Naive thymus-derived CD4-positive, alpha-beta T cell (primary cell): ENCODE data around the gene NUP93. TPM values are rescaled to one million over a fixed set of nuclear protein-coding genes. Genes with fewer than 3 reads are reported as not detected.

Source experiments
- ATAC-seq: fragments of 150-1000 bp; cut with Tn5 transposase; 2 replicates; pipeline ENCODE4 v1.10.0; 2021; ENCODE audit warnings: mild to moderate bottlenecking, moderate library complexity
- CTCF ChIA-PET: fragments of 350-600 bp; sonication (Branson Sonifier 250); formaldehyde crosslinking; loops from one replicate; lab custom pipeline; 2021; ENCODE audit warnings: antibody characterized with exemption; lab: Charles Lee
- POLR2A ChIA-PET: fragments of 350-600 bp; sonication (Branson Sonifier 250); formaldehyde crosslinking; loops from one replicate; lab custom pipeline; 2021; ENCODE audit warnings: antibody characterized with exemption, inconsistent platforms; lab: Charles Lee
- DNase-seq, 9 donors: peaks; one replicate each; pipeline versions ENCODE4 v3.0.0 to v3.0.0-alpha.2; 2020 to 2022; ENCODE audit warnings: mixed read lengths in 1 of 9
- H3K27ac ChIP-seq: one replicate; pipeline ENCODE4 v1.7.0; 2013; ENCODE audit warnings: mild to moderate bottlenecking, low read depth, low read length, moderate library complexity
- H3K27me3 ChIP-seq, 2 donors: one replicate each; pipeline ENCODE4 v1.7.0; 2013; ENCODE audit warnings: low read length in 2 of 2, mild to moderate bottlenecking in 2 of 2, moderate library complexity in 2 of 2; ENCODE audit not compliant: control insufficient read depth in 2 of 2, insufficient read depth in 2 of 2
- H3K36me3 ChIP-seq, 3 experiments: 1 replicate in 2 of 3; 2 replicates in 1 of 3; pipeline ENCODE4 v1.7.0; 2013; ENCODE audit warnings: low read length in 3 of 3, mild to moderate bottlenecking in 3 of 3, moderate library complexity in 1 of 3; ENCODE audit not compliant: insufficient read depth in 3 of 3, control insufficient read depth in 2 of 3
- H3K4me1 ChIP-seq, 2 donors: one replicate each; pipeline ENCODE4 v1.7.0; 2013; ENCODE audit warnings: low read length in 2 of 2, mild to moderate bottlenecking in 2 of 2, moderate library complexity in 1 of 2; ENCODE audit not compliant: control insufficient read depth in 2 of 2, insufficient read depth in 2 of 2
- H3K4me3 ChIP-seq: 2 replicates; pipeline ENCODE4 v1.7.0; 2013; ENCODE audit warnings: mild to moderate bottlenecking, low read length
- H3K9me3 ChIP-seq, 3 experiments: 1 replicate in 2 of 3; 2 replicates in 1 of 3; pipeline ENCODE4 v1.7.0; 2013; ENCODE audit warnings: low read length in 3 of 3; ENCODE audit not compliant: control insufficient read depth in 2 of 3
- H3K27ac Mint-ChIP-seq, 9 donors: one replicate each; pipeline ENCODE4 v1.8.0; 2020 to 2022; ENCODE audit warnings: mixed read lengths in 9 of 9, mild to moderate bottlenecking in 8 of 9, moderate library complexity in 5 of 9, inconsistent platforms in 2 of 9
- H3K27me3 Mint-ChIP-seq, 5 donors: one replicate each; pipeline ENCODE4 v1.8.0; 2021 to 2022; ENCODE audit warnings: mixed read lengths in 5 of 5, mild to moderate bottlenecking in 1 of 5
- H3K36me3 Mint-ChIP-seq, 5 donors: one replicate each; pipeline ENCODE4 v1.8.0; 2020 to 2022; ENCODE audit warnings: mixed read lengths in 5 of 5, mild to moderate bottlenecking in 3 of 5, inconsistent platforms in 1 of 5
- H3K4me1 Mint-ChIP-seq, 7 donors: one replicate each; pipeline ENCODE4 v1.8.0; 2020 to 2022; ENCODE audit warnings: mixed read lengths in 7 of 7, mild to moderate bottlenecking in 3 of 7, inconsistent platforms in 1 of 7
- H3K4me3 Mint-ChIP-seq, 10 donors: one replicate each; pipeline ENCODE4 v1.8.0; 2020 to 2022; ENCODE audit warnings: mild to moderate bottlenecking in 10 of 10, mixed read lengths in 10 of 10, moderate library complexity in 6 of 10, inconsistent platforms in 2 of 10
- H3K9me3 Mint-ChIP-seq, 11 donors: one replicate each; pipeline ENCODE4 v1.8.0; 2020 to 2022; ENCODE audit warnings: mixed read lengths in 11 of 11, mild to moderate bottlenecking in 4 of 11, inconsistent platforms in 1 of 11, moderate library complexity in 1 of 11
- intact Hi-C, 2 donors: fragments of 100-400 bp; cut with micrococcal nuclease; formaldehyde crosslinking; loops; one replicate each; pipeline ENCODE4 v1.15.1; 2023
- polyA plus RNA-seq, 2 donors: library from polyadenylated mRNA; unstranded; fragments of 300-500 nt; fragmentation: Illumina TruSeq; gene quantifications; one replicate each; pipeline ENCODE4 v1.2.3, GENCODE V29; 2021
- total RNA-seq, 6 experiments: library from RNA in 5 of 6; stranded (reverse) in 5 of 6; gene quantifications; 1 replicate in 5 of 6; 2 replicates in 1 of 6; pipeline ENCODE4 v1.2.3 and lab custom pipeline; 2021 to 2026

NUP93 gene
- total and polyA plus RNA-seq, 7 experiments from 2014 or later, result 53.0 to 90.5 (median 64.5) TPM

DNA sequence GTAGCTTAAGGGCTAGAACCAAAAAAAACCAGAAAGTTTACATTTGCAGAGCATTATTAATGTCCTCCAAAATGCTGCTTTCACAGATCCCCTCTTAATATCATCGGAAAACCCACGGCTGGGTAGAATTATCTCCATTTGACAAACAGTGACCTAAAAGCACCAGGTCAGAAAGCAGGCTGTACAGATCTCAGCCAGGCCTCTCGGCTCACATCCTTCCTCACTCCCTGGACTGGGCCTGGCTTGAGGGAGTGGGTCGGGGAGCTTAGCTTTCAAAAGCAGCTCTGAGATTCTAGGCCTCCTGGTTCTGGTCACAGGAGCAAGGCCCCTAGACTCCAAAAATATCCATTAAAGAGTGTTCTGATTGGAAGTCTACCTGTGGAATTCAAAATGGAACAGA is 126.0 kb downstream of the NUP93 start:
- POLR2A ChIA-PET, result no interaction called here
- CTCF ChIA-PET, result interaction anchor here (1.3 kb wide), 1 partner anchor 9 kb away, joined by 3 read pairs; the partner anchor contains the start of gene SLC12A3

DNA sequence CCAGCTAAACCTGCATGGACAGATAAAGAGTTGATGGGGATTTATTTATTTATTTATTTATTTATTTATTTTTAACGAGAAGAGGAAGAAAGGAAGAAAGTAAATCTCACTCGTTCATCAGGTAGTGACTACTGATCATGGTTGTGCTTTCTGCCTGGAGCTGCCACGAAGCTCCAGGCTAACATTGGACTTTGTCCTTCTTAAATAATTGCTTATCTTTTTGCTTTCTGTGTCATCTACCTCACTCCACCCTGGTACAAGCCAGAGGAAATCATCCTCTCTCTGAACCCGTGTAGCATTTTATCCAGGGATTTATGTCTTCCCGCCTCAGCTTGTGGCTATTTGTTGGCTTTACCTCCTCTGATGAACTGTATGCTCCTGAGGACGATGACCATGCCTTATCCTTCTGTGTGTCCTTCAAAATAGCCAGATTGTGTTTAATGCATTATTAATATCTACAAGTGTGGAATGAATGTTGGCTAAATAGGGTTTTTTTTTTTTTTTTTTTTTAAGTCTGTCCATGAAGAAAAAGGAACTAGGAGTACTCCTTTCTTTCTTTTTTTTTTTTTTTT is 127.0 kb downstream of the NUP93 start:
- ATAC-seq (no peak), DNase-seq (no peak)
- Histone ChIP-seq H3K4me1 (peaks cover 23 to 32% of the 10 kb centered on the region in 2 donors), H3K4me3 (no peak overlapping the region), H3K27ac (no peak overlapping the region), H3K9me3 (no peaks in the 10 kb centered on the region), H3K27me3 (no peaks in the 10 kb centered on the region), H3K36me3 (no peaks in the 10 kb centered on the region)
- H3K4me1 Mint-ChIP-seq, result peaks cover 0 to 38% (median 31%) of the 10 kb centered on the region in 7 donors
- no peaks in the 10 kb centered on the region for H3K9me3 Mint-ChIP-seq
- H3K27ac Mint-ChIP-seq, result no peak overlapping the region
- intact Hi-C loops, result no loop called here
- POLR2A ChIA-PET, result interaction anchor here (1.4 kb wide), 1 partner anchor 75 kb away, joined by 3 read pairs; the partner anchor contains the start of gene HERPUD1
- no peak overlapping the region for H3K4me3 Mint-ChIP-seq
- H3K36me3 Mint-ChIP-seq, result peaks cover 0 to 2% (median 0%) of the 10 kb centered on the region in 5 donors
- CTCF ChIA-PET, result no interaction called here
- no peaks in the 10 kb centered on the region for H3K27me3 Mint-ChIP-seq

More for the DNA sequence above, 126.0 kb downstream of the NUP93 start:
- H3K4me3 Mint-ChIP-seq, result no peak overlapping the region
- H3K36me3 Mint-ChIP-seq, result peaks cover 0 to 2% (median 0%) of the 10 kb centered on the region in 5 donors
- H3K27ac Mint-ChIP-seq, result peak overlapping the region in 1 of 9 donors; percentile 25
- Histone ChIP-seq H3K27me3 (no peaks in the 10 kb centered on the region), H3K36me3 (no peaks in the 10 kb centered on the region), H3K4me3 (no peak overlapping the region), H3K4me1 (peaks cover 18 to 22% of the 10 kb centered on the region in 2 donors), H3K27ac (no peak overlapping the region), H3K9me3 (no peaks in the 10 kb centered on the region)
- no peaks in the 10 kb centered on the region for H3K9me3 Mint-ChIP-seq
- DNase-seq, result no peak
- H3K4me1 Mint-ChIP-seq, result peaks cover 0 to 28% (median 21%) of the 10 kb centered on the region in 7 donors
- ATAC-seq, result no peak
- intact Hi-C loops, result no loop called here
- no peaks in the 10 kb centered on the region for H3K27me3 Mint-ChIP-seq

DNA sequence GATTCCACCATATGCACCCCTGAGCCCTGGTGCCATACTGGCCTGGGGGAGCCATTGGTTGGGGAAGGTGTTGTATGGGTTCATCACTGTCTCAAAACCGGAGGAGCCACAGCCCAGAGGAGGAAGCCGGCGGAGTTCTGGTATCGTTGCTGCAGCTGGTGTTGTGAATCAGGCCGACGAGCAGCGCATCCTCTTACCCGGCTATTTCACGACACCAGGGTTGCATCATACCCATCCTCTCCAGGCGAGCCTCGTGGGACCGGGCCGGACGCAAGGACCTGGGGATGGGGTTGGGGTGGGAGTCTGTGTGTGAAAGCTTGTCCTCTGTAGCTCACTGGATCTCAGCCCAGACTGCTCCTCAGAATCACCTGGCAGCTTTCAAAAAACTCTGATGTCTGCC is 128.4 kb downstream of the NUP93 start:
- no peaks in the 10 kb centered on the region for H3K9me3 ChIP-seq
- no peak overlapping the region for H3K4me3 ChIP-seq
- ATAC-seq, result peak; percentile 56
- H3K36me3 Mint-ChIP-seq, result peaks cover 0 to 2% (median 0%) of the 10 kb centered on the region in 5 donors
- H3K4me1 Mint-ChIP-seq, result peaks cover 0 to 50% (median 39%) of the 10 kb centered on the region in 7 donors
- no peaks in the 10 kb centered on the region for H3K9me3 Mint-ChIP-seq
- ChIA-PET POLR2A (interaction anchor here (1.3 to 1.4 kb wide), 2 partner anchors 11 to 74 kb away, joined by 3 to 4 read pairs; partner anchors contain the start of gene HERPUD1), CTCF (no interaction called here)
- H3K27ac Mint-ChIP-seq, result peak overlapping the region in 3 of 9 donors; percentile 62 to 92 (median 62)
- no peaks in the 10 kb centered on the region for H3K36me3 ChIP-seq
- no peak for DNase-seq
- no peaks in the 10 kb centered on the region for H3K27me3 ChIP-seq
- no peak overlapping the region for H3K4me3 Mint-ChIP-seq
- peaks cover 23 to 46% of the 10 kb centered on the region in 2 donors for H3K4me1 ChIP-seq
- intact Hi-C loops, result no loop called here
- no peaks in the 10 kb centered on the region for H3K27me3 Mint-ChIP-seq
- no peak overlapping the region for H3K27ac ChIP-seq

DNA sequence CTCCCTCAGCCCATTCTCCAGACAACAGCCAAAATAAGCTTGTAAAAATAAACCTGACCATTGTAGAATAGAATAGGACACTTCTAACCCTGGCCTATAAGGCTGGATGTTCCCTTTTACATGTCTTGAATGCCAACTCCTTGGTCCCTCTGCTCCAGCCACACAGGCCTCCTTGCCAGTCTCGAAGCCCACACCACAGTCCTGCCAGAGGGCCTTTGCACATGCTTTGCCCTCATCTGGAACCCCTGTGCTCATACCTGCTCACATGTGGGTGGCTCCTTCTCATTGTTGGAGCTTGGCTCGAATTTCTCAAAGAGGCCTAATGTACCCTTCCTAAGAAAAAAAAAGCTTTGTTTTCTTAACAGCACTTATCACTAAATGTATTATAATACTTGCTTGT is 129.7 kb downstream of the NUP93 start:
- peaks cover 0 to 2% (median 0%) of the 10 kb centered on the region in 5 donors for H3K36me3 Mint-ChIP-seq
- H3K9me3 ChIP-seq, result no peaks in the 10 kb centered on the region
- H3K4me3 ChIP-seq, result no peak overlapping the region
- ChIA-PET CTCF (interaction anchor here (0.9 kb wide), 1 partner anchor 15 kb away, joined by 3 read pairs; no protein-coding TSS in a partner anchor), POLR2A (interaction anchor here (0.7 kb wide), 1 partner anchor 77 kb away, joined by 6 read pairs; no protein-coding TSS in a partner anchor)
- no peaks in the 10 kb centered on the region for H3K27me3 Mint-ChIP-seq
- H3K27ac Mint-ChIP-seq, result peak overlapping the region; percentile 21 to 97 (median 77)
- intact Hi-C loops, result loop anchor here (5.0 to 10.0 kb wide), 2 partner anchors 185 to 223 kb away; no protein-coding TSS in a partner anchor
- H3K27ac ChIP-seq, result peak overlapping the region; percentile 57
- H3K36me3 ChIP-seq, result no peaks in the 10 kb centered on the region
- H3K4me1 Mint-ChIP-seq, result peaks cover 0 to 53% (median 39%) of the 10 kb centered on the region in 7 donors
- H3K27me3 ChIP-seq, result no peaks in the 10 kb centered on the region
- H3K4me3 Mint-ChIP-seq, result peak overlapping the region in 1 of 10 donors; percentile 73
- ATAC-seq, result no peak
- H3K4me1 ChIP-seq, result peaks cover 23 to 48% of the 10 kb centered on the region in 2 donors
- H3K9me3 Mint-ChIP-seq, result no peaks in the 10 kb centered on the region
- DNase-seq, result no peak

DNA sequence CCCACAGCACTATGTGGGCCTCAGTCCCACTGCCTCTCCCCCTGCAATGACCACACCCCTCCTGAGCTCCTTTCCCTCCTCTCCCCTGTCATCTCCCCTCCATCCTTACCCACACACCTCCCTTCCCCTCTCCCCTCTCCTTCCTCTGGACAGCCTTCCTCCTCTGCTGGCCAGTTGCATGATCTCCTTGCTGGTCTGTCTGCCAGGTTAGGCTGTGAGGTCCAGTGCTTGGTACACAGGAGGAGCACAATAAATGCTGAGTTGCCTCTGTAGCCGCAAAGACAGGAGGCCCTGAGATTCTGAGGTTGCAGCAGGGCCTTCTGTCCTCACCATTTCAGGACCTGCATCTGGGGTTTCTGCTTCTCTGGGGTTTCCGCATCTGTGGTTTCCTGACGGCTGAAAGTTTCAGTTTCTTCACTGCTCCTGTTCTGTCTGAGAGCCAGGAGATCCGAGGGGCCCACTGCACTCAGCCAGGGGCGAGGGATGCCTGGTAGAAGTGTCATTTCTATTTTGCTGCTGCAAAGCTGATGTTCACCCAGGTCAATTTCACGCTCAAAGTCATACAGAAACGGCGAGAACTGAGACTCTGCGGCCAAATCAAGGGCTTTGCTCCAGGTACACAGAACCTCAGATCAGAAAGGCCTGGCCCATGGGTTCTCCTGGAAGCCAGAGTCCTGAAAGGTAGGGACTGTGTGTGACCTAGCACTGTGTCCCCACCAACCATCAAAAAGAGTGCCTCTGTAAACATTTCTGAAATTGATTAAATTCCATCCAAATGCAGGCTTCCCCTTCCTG is 130.5 kb downstream of the NUP93 start:
- H3K4me1 Mint-ChIP-seq, result peaks cover 0 to 54% (median 39%) of the 10 kb centered on the region in 7 donors
- H3K9me3 Mint-ChIP-seq, result no peaks in the 10 kb centered on the region

DNA sequence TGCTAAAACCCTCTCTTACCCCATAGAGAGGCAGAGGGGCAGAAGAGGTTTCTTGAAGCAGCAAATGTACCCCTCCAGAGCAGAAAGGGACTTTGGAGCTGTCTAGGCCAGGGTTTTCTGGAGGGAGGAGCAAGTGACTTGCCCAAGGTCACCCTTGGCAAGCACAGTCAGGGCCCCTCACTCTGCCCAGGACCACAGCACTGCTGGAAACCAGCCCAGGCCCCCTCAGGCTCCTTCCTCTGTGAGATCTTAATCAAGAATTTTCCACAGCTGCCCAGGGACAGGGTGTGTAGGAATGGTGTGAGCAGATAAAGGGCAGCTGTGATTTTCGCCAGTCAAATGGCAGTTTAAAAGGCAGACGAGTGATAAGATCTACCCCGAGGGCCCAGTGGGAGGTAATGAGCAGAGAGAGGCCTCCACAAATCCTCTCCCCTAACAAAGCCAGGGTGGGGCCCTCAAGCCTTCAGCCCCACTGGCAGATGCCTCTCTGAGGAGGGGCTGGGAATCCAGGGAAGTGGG is 131.2 kb downstream of the NUP93 start:
- no peaks in the 10 kb centered on the region for H3K27me3 Mint-ChIP-seq
- Histone ChIP-seq H3K9me3 (no peaks in the 10 kb centered on the region), H3K4me1 (peaks cover 23 to 48% of the 10 kb centered on the region in 2 donors), H3K27ac (peak overlapping the region; percentile 57), H3K36me3 (no peaks in the 10 kb centered on the region), H3K4me3 (peak overlapping the region; percentile 25), H3K27me3 (no peaks in the 10 kb centered on the region)
- H3K4me3 Mint-ChIP-seq, result peak overlapping the region in 7 of 10 donors; percentile 2 to 82 (median 73)
- ChIA-PET CTCF (interaction anchor here (0.6 kb wide), 1 partner anchor 137 kb away, joined by 3 read pairs; no protein-coding TSS in a partner anchor), POLR2A (no interaction called here)
- intact Hi-C loops, result loop anchor here (5.0 to 10.0 kb wide), 2 partner anchors 184 to 221 kb away; no protein-coding TSS in a partner anchor
- peak overlapping the region; percentile 68 to 97 (median 91) for H3K27ac Mint-ChIP-seq
- H3K36me3 Mint-ChIP-seq, result peaks cover 0 to 2% (median 0%) of the 10 kb centered on the region in 5 donors
- ATAC-seq, result no peak
- peaks cover 0 to 54% (median 39%) of the 10 kb centered on the region in 7 donors for H3K4me1 Mint-ChIP-seq
- no peaks in the 10 kb centered on the region for H3K9me3 Mint-ChIP-seq
- no peak for DNase-seq

More for the DNA sequence above, 130.5 kb downstream of the NUP93 start:
- H3K27ac ChIP-seq, result peak overlapping the region; percentile 57
- ATAC-seq (peak; percentile 68), DNase-seq (peak in 8 of 9 donors; percentile 33 to 60 (median 44))
- H3K27me3 Mint-ChIP-seq, result no peaks in the 10 kb centered on the region
- no peaks in the 10 kb centered on the region for H3K9me3 ChIP-seq
- H3K27me3 ChIP-seq, result no peaks in the 10 kb centered on the region
- peaks cover 0 to 2% (median 0%) of the 10 kb centered on the region in 5 donors for H3K36me3 Mint-ChIP-seq
- H3K36me3 ChIP-seq, result no peaks in the 10 kb centered on the region
- H3K4me3 Mint-ChIP-seq, result peak overlapping the region; percentile 19 to 82 (median 74)
- CTCF ChIA-PET, result interaction anchor here (0.9 kb wide), 1 partner anchor 16 kb away, joined by 3 read pairs; no protein-coding TSS in a partner anchor
- H3K27ac Mint-ChIP-seq, result peak overlapping the region; percentile 68 to 97 (median 91)
- POLR2A ChIA-PET, result interaction anchor here (0.6 kb wide), 1 partner anchor 14 kb away, joined by 3 read pairs; no protein-coding TSS in a partner anchor
- H3K4me3 ChIP-seq, result peak overlapping the region; percentile 25
- peaks cover 23 to 48% of the 10 kb centered on the region in 2 donors for H3K4me1 ChIP-seq
- intact Hi-C loops, result loop anchor here (5.0 to 10.0 kb wide), 2 partner anchors 184 to 222 kb away; no protein-coding TSS in a partner anchor
